OCI-LY7 (cell line): ENCODE measurements around the gene MTM1. TPM values are rescaled to one million over a fixed set of nuclear protein-coding genes. Genes with fewer than 3 reads are reported as not detected.

ENCODE experiments used
- BruUV-seq: library from RNA; stranded (reverse); fragments of 400-500 nt; replicated peaks from 2 replicates; lab custom pipeline; 2021; lab: Mats Ljungman, UMichigan
- CTCF ChIA-PET: fragments of 300-600 bp; sonication (Branson Sonifier 250); formaldehyde crosslinking; loops from one replicate; lab custom pipeline; 2022; ENCODE audit warnings: antibody characterized with exemption; ENCODE audit not compliant: unreplicated experiment; lab: Charles Lee
- POLR2A ChIA-PET: fragments of 300-600 bp; sonication (Branson Sonifier 250); formaldehyde crosslinking; loops from one replicate; lab custom pipeline; 2022; ENCODE audit warnings: antibody characterized with exemption; lab: Charles Lee
- DNase-seq: peaks from one replicate; pipeline ENCODE4 v3.0.0-alpha.2; 2015; ENCODE audit warnings: low spot score
- H2AFZ ChIP-seq: fragments of 200-600 bp; sonication (generic), shearing (Covaris generic); 2 replicates; pipeline ENCODE4 v1.6.1; 2014; ENCODE audit warnings: mild to moderate bottlenecking, antibody characterized with exemption, low read length, moderate library complexity
- H3K27ac ChIP-seq: fragments of 200-600 bp; sonication (generic); 2 replicates; pipeline ENCODE4 v1.5.1; 2014; ENCODE audit warnings: mixed run types, low read depth, mild to moderate bottlenecking, moderate library complexity, low read length, inconsistent platforms; ENCODE audit not compliant: poor library complexity, severe bottlenecking
- H3K36me3 ChIP-seq: fragments of 200-600 bp; sonication (generic); 2 replicates; pipeline ENCODE4 v1.6.1; 2014; ENCODE audit warnings: mild to moderate bottlenecking, antibody characterized with exemption, low read length, moderate library complexity, mixed read lengths; ENCODE audit not compliant: insufficient read depth
- H3K4me1 ChIP-seq: fragments of 200-600 bp; sonication (generic); 2 replicates; pipeline ENCODE4 v1.5.1; 2014; ENCODE audit warnings: mild to moderate bottlenecking, low read length; ENCODE audit not compliant: insufficient read depth, poor library complexity, severe bottlenecking
- H3K4me2 ChIP-seq: fragments of 200-600 bp; sonication (generic); 2 replicates; pipeline ENCODE4 v1.6.1; 2014; ENCODE audit warnings: mild to moderate bottlenecking, low read length
- H3K4me3 ChIP-seq: fragments of 200-600 bp; sonication (generic); 2 replicates; pipeline ENCODE4 v1.5.1; 2014; ENCODE audit warnings: mild to moderate bottlenecking, low read depth, low read length; ENCODE audit not compliant: poor library complexity, severe bottlenecking
- H3K79me2 ChIP-seq: fragments of 200-600 bp; sonication (generic); 2 replicates; pipeline ENCODE4 v1.6.1; 2016; ENCODE audit warnings: low read depth, mild to moderate bottlenecking, low read length, moderate library complexity, mixed read lengths; ENCODE audit not compliant: insufficient read depth
- H3K9me2 ChIP-seq: fragments of 200-600 bp; sonication (generic); 2 replicates; pipeline ENCODE4 v1.6.1; 2016; ENCODE audit warnings: mild to moderate bottlenecking, low read length, mixed read lengths; ENCODE audit not compliant: insufficient read depth
- H3K9me3 ChIP-seq: fragments of 200-600 bp; sonication (generic); 2 replicates; pipeline ENCODE4 v1.6.1; 2014; ENCODE audit warnings: mild to moderate bottlenecking, mixed run types, low read length, mixed read lengths
- H4K20me1 ChIP-seq: fragments of 200-600 bp; sonication (generic); 2 replicates; pipeline ENCODE4 v1.6.1; 2014; ENCODE audit warnings: mild to moderate bottlenecking, antibody characterized with exemption, low read length, moderate library complexity, mixed read lengths; ENCODE audit not compliant: insufficient read depth
- EZH2phosphoT487 ChIP-seq: fragments of 200-600 bp; sonication (generic); IDR thresholded peaks from 2 replicates; pipeline ENCODE4 v1.6.1; 2018; ENCODE audit warnings: low read depth, borderline replicate concordance, mild to moderate bottlenecking, mixed run types, antibody characterized with exemption, low read length, moderate library complexity, mixed read lengths
- intact Hi-C: fragments of 100-400 bp; cut with micrococcal nuclease; formaldehyde crosslinking; loops from one replicate; pipeline ENCODE4 v1.10.0; 2022; ENCODE audit not compliant: unreplicated experiment
- total RNA-seq, 2 experiments: library from RNA; depleted of rRNA in 1 of 2; stranded (reverse); fragments of >200 nt in 1 of 2; shearing (Covaris generic) in 1 of 2; gene quantifications; 2 replicates each; pipeline ENCODE4 v1.2.3, GENCODE V29; 2014 to 2022
- TF ChIP-seq, protein P1 (sequence below): fragments of 200-600 bp; sonication (generic); conservative IDR thresholded peaks from 2 replicates; pipeline ENCODE4 v1.5.1; 2014; ENCODE audit warnings: mild to moderate bottlenecking, antibody characterized with exemption, low read length, moderate library complexity, mixed read lengths

Gene MTM1
- total RNA-seq, 2 experiments from 2014 or later: 6.0 to 19.7 TPM

DNA sequence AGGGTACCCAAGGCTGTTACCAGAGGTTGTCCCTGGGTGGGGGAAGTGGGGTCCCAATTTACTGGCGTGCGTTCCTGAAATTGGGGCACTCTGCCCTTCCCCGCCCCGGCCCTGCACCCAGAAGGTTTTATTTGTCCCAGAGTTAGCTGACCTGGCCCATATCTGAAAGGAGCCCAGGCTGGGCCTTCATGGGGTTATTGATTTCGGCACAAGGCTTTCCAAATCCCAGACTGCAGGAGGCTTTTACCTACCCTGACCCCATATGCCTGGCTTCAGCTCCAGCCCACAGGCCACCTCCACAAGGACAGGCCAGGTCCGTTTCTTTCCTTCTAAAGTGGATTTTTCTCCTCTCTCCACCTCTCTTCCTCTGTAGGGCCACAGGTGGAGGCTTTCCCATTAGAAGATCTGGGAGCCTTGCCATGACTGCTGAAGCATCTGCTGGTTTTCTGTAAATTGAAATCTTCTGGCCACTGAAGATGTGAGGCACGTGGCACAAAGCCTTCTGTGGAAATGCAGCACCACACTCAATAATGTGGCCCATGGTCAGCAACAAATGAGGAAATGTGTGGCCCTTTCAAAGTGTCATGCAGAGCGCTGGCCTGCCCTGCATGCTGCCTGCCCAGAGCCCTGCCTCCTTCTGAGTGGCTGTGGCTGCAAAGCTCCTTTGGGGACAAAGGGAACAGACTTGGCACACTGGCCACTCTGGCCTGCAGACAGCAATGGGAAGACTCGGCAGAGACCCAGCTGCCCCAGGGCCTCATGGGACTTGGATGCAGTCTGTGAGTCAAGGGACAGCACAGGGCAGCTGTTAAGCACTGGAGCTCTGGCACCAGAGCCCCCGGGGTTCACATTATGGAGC, 43.1 kb upstream of the MTM1 start:
- Histone ChIP-seq H3K4me1 (no peaks in the 10 kb centered on the region), H3K36me3 (no peaks in the 10 kb centered on the region), H3K4me2 (no peak overlapping the region), H4K20me1 (no peaks in the 10 kb centered on the region), H3K9me3 (no peaks in the 10 kb centered on the region), H2AFZ (no peak overlapping the region), H3K9me2 (no peaks in the 10 kb centered on the region), H3K79me2 (no peaks in the 10 kb centered on the region), H3K4me3 (no peak overlapping the region), H3K27ac (no peak overlapping the region)
- POLR2A ChIA-PET: no interaction called here
- intact Hi-C loops: no loop called here
- BruUV-seq: no TSS peak
- CTCF ChIA-PET: no interaction called here
- no peak for DNase-seq
- TF ChIP-seq EZH2phosphoT487: no peak
- TF ChIP-seq, protein P1, sequence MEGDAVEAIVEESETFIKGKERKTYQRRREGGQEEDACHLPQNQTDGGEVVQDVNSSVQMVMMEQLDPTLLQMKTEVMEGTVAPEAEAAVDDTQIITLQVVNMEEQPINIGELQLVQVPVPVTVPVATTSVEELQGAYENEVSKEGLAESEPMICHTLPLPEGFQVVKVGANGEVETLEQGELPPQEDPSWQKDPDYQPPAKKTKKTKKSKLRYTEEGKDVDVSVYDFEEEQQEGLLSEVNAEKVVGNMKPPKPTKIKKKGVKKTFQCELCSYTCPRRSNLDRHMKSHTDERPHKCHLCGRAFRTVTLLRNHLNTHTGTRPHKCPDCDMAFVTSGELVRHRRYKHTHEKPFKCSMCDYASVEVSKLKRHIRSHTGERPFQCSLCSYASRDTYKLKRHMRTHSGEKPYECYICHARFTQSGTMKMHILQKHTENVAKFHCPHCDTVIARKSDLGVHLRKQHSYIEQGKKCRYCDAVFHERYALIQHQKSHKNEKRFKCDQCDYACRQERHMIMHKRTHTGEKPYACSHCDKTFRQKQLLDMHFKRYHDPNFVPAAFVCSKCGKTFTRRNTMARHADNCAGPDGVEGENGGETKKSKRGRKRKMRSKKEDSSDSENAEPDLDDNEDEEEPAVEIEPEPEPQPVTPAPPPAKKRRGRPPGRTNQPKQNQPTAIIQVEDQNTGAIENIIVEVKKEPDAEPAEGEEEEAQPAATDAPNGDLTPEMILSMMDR: no peak

DNA sequence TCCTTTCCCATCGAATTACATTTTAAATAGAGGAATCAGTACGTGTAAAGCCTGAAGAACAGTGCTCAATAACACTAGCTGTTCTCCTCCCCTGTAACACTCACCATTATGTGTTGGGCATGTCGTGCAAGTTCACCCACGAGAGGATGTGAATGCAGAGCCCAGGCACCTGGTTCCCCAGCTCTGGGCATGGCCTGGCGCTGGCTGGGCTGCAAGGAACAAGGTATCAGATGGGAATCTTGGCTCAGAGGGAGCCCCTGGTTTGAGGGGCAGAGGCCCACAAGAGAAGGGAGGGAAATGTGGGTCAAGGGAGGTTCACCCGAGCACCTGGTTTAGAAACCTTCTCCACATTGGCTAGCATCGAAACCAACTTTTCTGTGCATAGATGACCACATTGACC, 41.7 kb upstream of the MTM1 start:
- intact Hi-C loops: no loop called here
- Histone ChIP-seq H4K20me1 (no peaks in the 10 kb centered on the region), H3K79me2 (no peaks in the 10 kb centered on the region), H2AFZ (no peak overlapping the region), H3K4me3 (no peak overlapping the region), H3K4me2 (no peak overlapping the region), H3K27ac (no peak overlapping the region), H3K4me1 (no peaks in the 10 kb centered on the region), H3K9me2 (no peaks in the 10 kb centered on the region), H3K9me3 (no peaks in the 10 kb centered on the region), H3K36me3 (no peaks in the 10 kb centered on the region)
- DNase-seq: no peak
- ChIA-PET CTCF (no interaction called here), POLR2A (no interaction called here)
- BruUV-seq: no TSS peak
- TF ChIP-seq EZH2phosphoT487: no peak
- TF ChIP-seq, protein P1: no peak

DNA sequence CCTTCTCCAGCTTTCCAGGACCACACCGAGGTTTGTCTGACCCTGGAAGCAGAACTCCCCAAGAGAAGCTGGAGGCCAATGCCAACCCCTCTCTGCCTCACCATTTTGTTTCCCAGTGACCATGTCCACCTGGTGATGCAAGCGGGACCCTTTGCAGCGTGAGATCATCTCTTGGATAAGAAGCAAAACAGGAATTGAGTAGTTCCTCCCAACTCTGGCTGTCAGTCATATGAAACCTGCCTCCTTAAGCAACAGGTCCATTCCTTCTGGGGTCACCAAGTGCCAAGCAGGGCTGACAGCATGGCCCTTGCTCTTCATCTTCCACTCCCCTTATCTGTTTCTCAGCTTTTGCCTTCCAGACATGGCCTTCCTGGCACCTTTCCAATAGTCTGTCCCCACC, 41.3 kb upstream of the MTM1 start:
- H3K9me3 ChIP-seq: no peaks in the 10 kb centered on the region

More for the DNA sequence above, 41.3 kb upstream of the MTM1 start:
- H3K79me2 ChIP-seq: no peaks in the 10 kb centered on the region
- no peaks in the 10 kb centered on the region for H4K20me1 ChIP-seq
- ChIA-PET CTCF (no interaction called here), POLR2A (no interaction called here)
- no peaks in the 10 kb centered on the region for H3K36me3 ChIP-seq
- TF ChIP-seq EZH2phosphoT487: no peak
- TF ChIP-seq, protein P1: no peak
- DNase-seq: no peak
- intact Hi-C loops: no loop called here
- H3K4me3 ChIP-seq: no peak overlapping the region
- no peaks in the 10 kb centered on the region for H3K9me2 ChIP-seq
- H3K4me2 ChIP-seq: no peak overlapping the region
- no peaks in the 10 kb centered on the region for H3K4me1 ChIP-seq
- no peak overlapping the region for H2AFZ ChIP-seq
- H3K27ac ChIP-seq: no peak overlapping the region
- BruUV-seq: no TSS peak
